Measurements from ENCODE around the gene TASP1. TPM values are rescaled to one million over a fixed set of nuclear protein-coding genes. Genes with fewer than 3 reads are reported as not detected.
A peak's percentile ranks its signal among the peaks of the same experiment; 100 is the strongest.

TASP1 gene
- total and polyA plus RNA-seq, 4 donors = 2.5 to 10.0 (median 4.7) TPM

- no peak for TF ChIP-seq ZBTB33 (IDR thresholded peaks at IDR 0.05)
- no peak for TF ChIP-seq GABPA (IDR thresholded peaks at IDR 0.05 in 1 of 2, conservative IDR thresholded peaks at IDR 0.05 in 1 of 2)
These were observed 174.0 kb downstream of the TASP1 start (continued) for GRCh38 chr20:13464702-13465101.

GRCh38 chr20:13461849-13462458, 176.8 kb downstream of the TASP1 start:
- no peak for DNase-seq (ENCODE audit: low spot score)
- WGBS = 90% methylated on average over 2 of the region's 2 CpGs
- Histone ChIP-seq H3K4me1 (ENCODE audit: control insufficient read depth in 4 of 4, insufficient read depth in 4 of 4, low read length in 3 of 4) (peaks cover 0 to 6% (median 2%) of the 10 kb centered on the region in 4 donors), H3K27ac (ENCODE audit: low read depth in 1 of 2, low read length in 2 of 2) (no peak overlapping the region), H3K9ac (ENCODE audit: low read depth in 1 of 2, low read length in 2 of 2) (no peak overlapping the region), H3K9me3 (ENCODE audit: control insufficient read depth in 4 of 4, low read length in 3 of 4) (no peaks in the 10 kb centered on the region), H3K4me3 (ENCODE audit: low read depth in 1 of 3, low read length in 3 of 3) (no peak overlapping the region), H3K36me3 (ENCODE audit: control insufficient read depth in 4 of 4, insufficient read depth in 3 of 4, low read depth in 1 of 4, low read length in 3 of 4) (no peaks in the 10 kb centered on the region), H3K27me3 (ENCODE audit: control insufficient read depth in 4 of 4, insufficient read depth in 4 of 4, low read length in 3 of 4) (no peaks in the 10 kb centered on the region)
- TF ChIP-seq REST (IDR thresholded peaks at IDR 0.05) = no peak
- TF ChIP-seq GABPA (IDR thresholded peaks at IDR 0.05 in 1 of 2, conservative IDR thresholded peaks at IDR 0.05 in 1 of 2) = no peak

- no peak overlapping the region for H3K9ac ChIP-seq (ENCODE audit: low read depth in 1 of 2, low read length in 2 of 2)
- peaks cover 0 to 30% (median 19%) of the 10 kb centered on the region in 4 donors for H3K4me1 ChIP-seq (ENCODE audit: control insufficient read depth in 4 of 4, insufficient read depth in 4 of 4, low read length in 3 of 4)
- H3K27ac ChIP-seq (ENCODE audit: low read depth in 1 of 2, low read length in 2 of 2) = no peak overlapping the region
- H3K27me3 ChIP-seq (ENCODE audit: control insufficient read depth in 4 of 4, insufficient read depth in 4 of 4, low read length in 3 of 4) = no peaks in the 10 kb centered on the region
- no peak overlapping the region for H3K4me3 ChIP-seq (ENCODE audit: low read depth in 1 of 3, low read length in 3 of 3)
- WGBS = 82% methylated on average over 3 of the region's 3 CpGs
- H3K36me3 ChIP-seq (ENCODE audit: control insufficient read depth in 4 of 4, insufficient read depth in 3 of 4, low read depth in 1 of 4, low read length in 3 of 4) = no peaks in the 10 kb centered on the region
- no peaks in the 10 kb centered on the region for H3K9me3 ChIP-seq (ENCODE audit: control insufficient read depth in 4 of 4, low read length in 3 of 4)
- no peak for DNase-seq (ENCODE audit: low spot score)
- TF ChIP-seq RAD21 (IDR thresholded peaks at IDR 0.05) = peak; percentile 77 to 86
- peak; percentile 66 for TF ChIP-seq CTCF (IDR thresholded peaks at IDR 0.05; ENCODE audit: low read depth, low read length, missing input control)
- no peak for TF ChIP-seq GABPA (IDR thresholded peaks at IDR 0.05 in 1 of 2, conservative IDR thresholded peaks at IDR 0.05 in 1 of 2)
These were observed 179.8 kb downstream of the TASP1 start for GRCh38 chr20:13458860-13459451.
